Ishikawa (cell line): ENCODE data around the gene AHCYL1.

ENCODE experiments used
- CEBPB ChIP-seq: IDR thresholded peaks from 2 replicates; pipeline ENCODE4 v1.6.1; 2012
- CREB1 ChIP-seq: IDR thresholded peaks from 2 replicates; pipeline ENCODE4 v1.6.1; 2012; ENCODE audit warnings: low read depth
- EGR1 ChIP-seq: IDR thresholded peaks from 2 replicates; pipeline ENCODE4 v1.6.1; 2012
- EP300 ChIP-seq: IDR thresholded peaks from 2 replicates; pipeline ENCODE4 v1.6.1; 2012; ENCODE audit warnings: borderline replicate concordance
- FOXM1 ChIP-seq: IDR thresholded peaks from 2 replicates; pipeline ENCODE4 v1.6.1; 2012; ENCODE audit warnings: low read depth, borderline replicate concordance
- NFIC ChIP-seq: IDR thresholded peaks from 2 replicates; pipeline ENCODE4 v1.6.1; 2012
- RAD21 ChIP-seq: IDR thresholded peaks from 2 replicates; pipeline ENCODE4 v1.6.1; 2012; ENCODE audit warnings: low read depth
- REST ChIP-seq: IDR thresholded peaks from 2 replicates; pipeline ENCODE4 v1.6.1; 2012; ENCODE audit warnings: low read depth, mild to moderate bottlenecking
- TAF1 ChIP-seq: IDR thresholded peaks from 2 replicates; pipeline ENCODE4 v1.6.1; 2012; ENCODE audit warnings: low read depth, mild to moderate bottlenecking
- TCF12 ChIP-seq: IDR thresholded peaks from 2 replicates; pipeline ENCODE4 v1.6.1; 2012; ENCODE audit warnings: low read depth
- TEAD4 ChIP-seq: IDR thresholded peaks from 2 replicates; pipeline ENCODE4 v1.6.1; 2012
- YY1 ChIP-seq: IDR thresholded peaks from 2 replicates; pipeline ENCODE4 v1.6.1; 2012; ENCODE audit warnings: low read depth
- ZBTB7A ChIP-seq: IDR thresholded peaks from 2 replicates; pipeline ENCODE4 v1.6.1; 2012; ENCODE audit warnings: low read depth
- TF ChIP-seq, protein P1 (sequence below): IDR thresholded peaks from 2 replicates; pipeline ENCODE4 v1.6.1; 2012
- TF ChIP-seq, protein P2 (sequence below): IDR thresholded peaks from 2 replicates; pipeline ENCODE4 v1.6.1; 2012

AHCYL1 gene

GRCh38 chr1:109979489-109980091 is 5.0 kb upstream of the AHCYL1 start:
- no peak for TF ChIP-seq YY1
- TF ChIP-seq FOXM1 = no peak
- TF ChIP-seq TCF12 = no peak
- no peak for TF ChIP-seq EP300
- TF ChIP-seq, protein P1, sequence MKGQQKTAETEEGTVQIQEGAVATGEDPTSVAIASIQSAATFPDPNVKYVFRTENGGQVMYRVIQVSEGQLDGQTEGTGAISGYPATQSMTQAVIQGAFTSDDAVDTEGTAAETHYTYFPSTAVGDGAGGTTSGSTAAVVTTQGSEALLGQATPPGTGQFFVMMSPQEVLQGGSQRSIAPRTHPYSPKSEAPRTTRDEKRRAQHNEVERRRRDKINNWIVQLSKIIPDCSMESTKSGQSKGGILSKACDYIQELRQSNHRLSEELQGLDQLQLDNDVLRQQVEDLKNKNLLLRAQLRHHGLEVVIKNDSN = no peak
- TF ChIP-seq ZBTB7A = no peak
- no peak for TF ChIP-seq CREB1
- peak; percentile 59; the same call in 1 of the 2 replicates for TF ChIP-seq NFIC

- TF ChIP-seq FOXM1 (no peak), RAD21 (peak; percentile 88), ZBTB7A (0 out of 2 replicates have a peak, but pooled peaks have one; percentile 52)
- TF ChIP-seq, protein P2, sequence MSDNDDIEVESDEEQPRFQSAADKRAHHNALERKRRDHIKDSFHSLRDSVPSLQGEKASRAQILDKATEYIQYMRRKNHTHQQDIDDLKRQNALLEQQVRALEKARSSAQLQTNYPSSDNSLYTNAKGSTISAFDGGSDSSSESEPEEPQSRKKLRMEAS = no peak
Measured at GRCh38 chr1:109980324-109981003, 4.1 kb upstream of the AHCYL1 start.

DNA sequence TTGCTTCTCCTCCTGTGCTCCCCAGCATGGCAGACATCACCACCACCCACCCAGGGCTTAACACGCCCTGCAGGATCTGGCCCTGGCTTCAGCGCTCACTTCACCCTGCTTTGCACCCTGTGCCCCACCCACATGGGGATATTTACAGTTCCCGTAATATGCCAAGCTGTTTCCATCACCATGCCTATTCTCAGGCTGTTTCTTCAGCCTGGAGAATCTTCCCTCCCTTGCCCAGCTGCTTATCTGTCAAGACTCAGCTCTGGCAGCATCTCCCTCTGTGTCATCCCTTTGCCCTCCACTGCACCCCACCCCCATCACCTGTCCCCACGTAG is 3.6 kb upstream of the AHCYL1 start:
- TF ChIP-seq CREB1 = no peak
- no peak for TF ChIP-seq RAD21
- TF ChIP-seq FOXM1 = no peak
- no peak for TF ChIP-seq NFIC
- TF ChIP-seq, protein P1 = no peak
- TF ChIP-seq REST = no peak
- TF ChIP-seq EGR1 = no peak
- no peak for TF ChIP-seq TEAD4
- TF ChIP-seq TCF12 = no peak
- TF ChIP-seq EP300 = no peak
- TF ChIP-seq TAF1 = no peak
- TF ChIP-seq, protein P2 = no peak
- TF ChIP-seq CEBPB = no peak
- TF ChIP-seq YY1 = no peak
- no peak for TF ChIP-seq ZBTB7A

GRCh38 chr1:109983380-109984189 is 980 bp upstream of the AHCYL1 start:
- TF ChIP-seq TAF1 = no peak
- no peak for TF ChIP-seq NFIC
- TF ChIP-seq, protein P1 = no peak
- no peak for TF ChIP-seq YY1
- no peak for TF ChIP-seq EGR1

DNA sequence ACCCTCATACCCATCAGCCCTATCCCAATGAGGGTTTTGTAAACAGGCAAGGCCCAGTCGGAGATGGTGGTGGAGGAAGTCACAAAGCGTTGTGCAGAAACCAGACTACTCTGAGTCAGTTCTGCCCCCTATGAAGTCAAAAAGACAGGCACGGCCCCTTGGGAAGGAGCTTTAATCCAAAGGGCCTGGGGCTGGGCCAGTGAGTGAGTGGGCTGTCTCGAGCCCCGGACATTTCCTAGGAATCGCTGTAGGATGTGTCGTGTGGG is 442 bp upstream of the AHCYL1 start:
- TF ChIP-seq EP300 (no peak), CREB1 (no peak), ZBTB7A (no peak), FOXM1 (no peak), REST (no peak), NFIC (no peak), YY1 (no peak), RAD21 (no peak), TAF1 (no peak), TEAD4 (no peak)
- TF ChIP-seq, protein P2 = no peak
